Endometrial microvascular endothelial cells (primary cell): ENCODE data around the gene NXN. TPM values are rescaled to one million over a fixed set of nuclear protein-coding genes. Genes with fewer than 3 reads are reported as not detected.

Source experiments
- total RNA-seq: library from RNA; depleted of rRNA; stranded (reverse); fragments of >200 nt; gene quantifications from one replicate; pipeline ENCODE4 v1.2.3, GENCODE V29; 2015; ENCODE audit errors: inconsistent ontology term

The NXN gene
- total RNA-seq, 1 donor from 2014 or later, result 0.28 TPM

Other genes with a start within 250 kb of the NXN start
- 25.3 TPM for gene TLCD3A, start 247.2 kb downstream of the NXN start, total RNA-seq
- gene GEMIN4, start 227.5 kb downstream of the NXN start, total RNA-seq, result 27.6 TPM
- 73.4 TPM for gene GLOD4, start 197.5 kb downstream of the NXN start, total RNA-seq
- 29.4 TPM for gene MRM3, start 197.4 kb downstream of the NXN start, total RNA-seq
- gene TIMM22, start 17.4 kb upstream of the NXN start, total RNA-seq, result 24.3 TPM
- gene ABR, start 200.2 kb upstream of the NXN start, total RNA-seq, result 63.0 TPM